ENCODE measurements around the gene SPAG16. TPM values are rescaled to one million over a fixed set of nuclear protein-coding genes. Genes with fewer than 3 reads are reported as not detected.

The SPAG16 gene
- total and polyA plus RNA-seq, 2 of the 13 experiments (the other 11 are each of a cell fraction or from before 2014, with no cell fraction given): 9.6 to 26.5 TPM

GRCh38 chr2:213284105-213285090 lies at the start of gene SPAG16 (continued):
- TF ChIP-seq TEAD3 (CRISPR knock-in tag; optimal IDR thresholded peaks at IDR 0.05; ENCODE audit: borderline replicate concordance) (peak; percentile 79), CCAR2 (optimal IDR thresholded peaks at IDR 0.05; ENCODE audit: low read depth, low read length) (no peak), MNT (IDR thresholded peaks at IDR 0.05) (peak; percentile 67), ZNF337 (CRISPR knock-in tag; IDR thresholded peaks at IDR 0.05; ENCODE audit: borderline replicate concordance, low read depth) (no peak), UBTF (CRISPR knock-in tag; IDR thresholded peaks at IDR 0.05) (peak; percentile 90), ZNF512B (CRISPR knock-in tag; IDR thresholded peaks at IDR 0.05; ENCODE audit: borderline replicate concordance) (no peak), ZFP62 (CRISPR knock-in tag; IDR thresholded peaks at IDR 0.05) (no peak), ZNF644 (CRISPR knock-in tag; IDR thresholded peaks at IDR 0.05; ENCODE audit: low read depth) (peak; percentile 50; the same call in 1 of the 2 replicates), ZNF530 (CRISPR knock-in tag; IDR thresholded peaks at IDR 0.05; ENCODE audit: low read depth) (no peak), THYN1 (CRISPR knock-in tag; IDR thresholded peaks at IDR 0.05; ENCODE audit: borderline replicate concordance, low read depth) (no peak), ZNF674 (CRISPR knock-in tag; IDR thresholded peaks at IDR 0.05; ENCODE audit: low read depth) (no peak), HMGXB3 (CRISPR knock-in tag; IDR thresholded peaks at IDR 0.05; ENCODE audit: borderline replicate concordance) (peak; percentile 77; the same call in 1 of the 2 replicates), SIN3B (IDR thresholded peaks at IDR 0.05; ENCODE audit: low read length) (peak; percentile 76), ZNF451 (CRISPR knock-in tag; IDR thresholded peaks at IDR 0.05) (peak; percentile 65; the same call in 1 of the 2 replicates), DPF2 (CRISPR knock-in tag; IDR thresholded peaks at IDR 0.05; ENCODE audit: borderline replicate concordance, low read depth) (0 out of 2 replicates have a peak, but pooled peaks have one; percentile 22), HNRNPK (IDR thresholded peaks at IDR 0.05; ENCODE audit: low read depth, low read length, poor library complexity, severe bottlenecking) (no peak)
